DOHH2 (cell line): ENCODE results near the gene ABCB8.

Experiments used
- H3F3A ChIP-seq: fragments of 200-600 bp; sonication (generic), shearing (Covaris generic); 2 replicates; pipeline ENCODE4 v1.6.0; 2016; ENCODE audit warnings: antibody characterized with exemption, mild to moderate bottlenecking; ENCODE audit not compliant: control insufficient read depth, insufficient read depth
- H3K27ac ChIP-seq: fragments of 200-600 bp; sonication (generic); 2 replicates; pipeline ENCODE4 v1.5.1; 2014; ENCODE audit warnings: low read depth, mild to moderate bottlenecking, low read length, moderate library complexity
- H3K27me3 ChIP-seq: fragments of 200-600 bp; sonication (generic); 2 replicates; pipeline ENCODE4 v1.6.1; 2014; ENCODE audit warnings: mild to moderate bottlenecking, low read length, mixed read lengths; ENCODE audit not compliant: control insufficient read depth
- H3K36me3 ChIP-seq: fragments of 200-600 bp; sonication (generic); 2 replicates; pipeline ENCODE4 v1.6.1; 2014; ENCODE audit warnings: mild to moderate bottlenecking, low read length, moderate library complexity, mixed read lengths; ENCODE audit not compliant: control insufficient read depth
- H3K4me1 ChIP-seq: fragments of 200-600 bp; sonication (generic); 2 replicates; pipeline ENCODE4 v1.6.1; 2014; ENCODE audit warnings: mild to moderate bottlenecking, low read length, mixed read lengths; ENCODE audit not compliant: control insufficient read depth
- H3K4me2 ChIP-seq: fragments of 200-600 bp; sonication (generic); 2 replicates; pipeline ENCODE4 v1.6.0; 2014; ENCODE audit warnings: mild to moderate bottlenecking, low read length, moderate library complexity
- H3K4me3 ChIP-seq: fragments of 200-600 bp; sonication (generic); 2 replicates; pipeline ENCODE4 v1.5.1; 2014; ENCODE audit warnings: mild to moderate bottlenecking, low read length, mixed read lengths
- H3K79me2 ChIP-seq: fragments of 200-600 bp; sonication (generic); 2 replicates; pipeline ENCODE4 v1.6.1; 2014; ENCODE audit warnings: mild to moderate bottlenecking, low read length, mixed read lengths; ENCODE audit not compliant: control insufficient read depth
- H3K9me2 ChIP-seq: fragments of 200-600 bp; sonication (generic); replicated peaks from 2 replicates; pipeline ENCODE4 v1.6.1; 2014; ENCODE audit warnings: mild to moderate bottlenecking, low read length, mixed read lengths; ENCODE audit not compliant: control insufficient read depth
- H3K9me3 ChIP-seq: fragments of 200-600 bp; sonication (generic); 2 replicates; pipeline ENCODE4 v1.6.1; 2014; ENCODE audit warnings: antibody characterized with exemption, low read length, mixed read lengths; ENCODE audit not compliant: control insufficient read depth, insufficient read depth
- H4K20me1 ChIP-seq: fragments of 200-600 bp; sonication (generic); 2 replicates; pipeline ENCODE4 v1.6.0; 2014; ENCODE audit warnings: low read depth, mild to moderate bottlenecking, antibody characterized with exemption, low read length, moderate library complexity; ENCODE audit not compliant: control insufficient read depth, insufficient read depth
- EZH2phosphoT487 ChIP-seq: fragments of 200-600 bp; sonication (generic); IDR thresholded peaks from 2 replicates; pipeline ENCODE4 v1.6.1; 2017; ENCODE audit warnings: borderline replicate concordance, mild to moderate bottlenecking, antibody characterized with exemption, low read length, moderate library complexity, mixed read lengths
- TF ChIP-seq, protein P1 (sequence below): fragments of 200-600 bp; sonication (generic); IDR thresholded peaks from one replicate; pipeline ENCODE4 v1.5.1; 2014; ENCODE audit warnings: antibody characterized with exemption, mild to moderate bottlenecking, low read depth, low read length; ENCODE audit not compliant: poor library complexity, severe bottlenecking

The ABCB8 gene

DNA sequence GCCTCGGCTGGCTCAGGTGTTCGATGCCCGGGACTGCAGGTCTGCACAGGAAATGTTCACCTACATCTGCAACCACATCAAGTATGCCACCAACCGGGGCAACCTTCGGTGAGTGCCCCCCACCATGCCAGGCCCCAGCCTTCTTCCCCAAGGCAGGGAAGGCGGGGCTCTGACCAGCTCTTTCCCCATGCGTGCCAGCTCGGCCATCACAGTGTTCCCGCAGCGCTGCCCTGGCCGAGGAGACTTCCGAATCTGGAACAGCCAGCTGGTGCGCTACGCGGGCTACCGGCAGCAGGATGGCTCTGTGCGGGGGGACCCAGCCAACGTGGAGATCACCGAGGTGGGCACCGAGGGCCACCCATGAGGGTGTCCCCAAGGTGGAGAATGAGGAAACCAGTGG is 29.9 kb upstream of the ABCB8 start:
- peaks cover 9% of the 10 kb centered on the region for H3K4me1 ChIP-seq
- peaks cover 5% of the 10 kb centered on the region; the same call in 1 of the 2 replicates for H3K27me3 ChIP-seq
- H3K9me3 ChIP-seq = no peaks in the 10 kb centered on the region
- no peaks in the 10 kb centered on the region for H3K36me3 ChIP-seq
- no peaks in the 10 kb centered on the region for H3K9me2 ChIP-seq
- TF ChIP-seq, protein P1, sequence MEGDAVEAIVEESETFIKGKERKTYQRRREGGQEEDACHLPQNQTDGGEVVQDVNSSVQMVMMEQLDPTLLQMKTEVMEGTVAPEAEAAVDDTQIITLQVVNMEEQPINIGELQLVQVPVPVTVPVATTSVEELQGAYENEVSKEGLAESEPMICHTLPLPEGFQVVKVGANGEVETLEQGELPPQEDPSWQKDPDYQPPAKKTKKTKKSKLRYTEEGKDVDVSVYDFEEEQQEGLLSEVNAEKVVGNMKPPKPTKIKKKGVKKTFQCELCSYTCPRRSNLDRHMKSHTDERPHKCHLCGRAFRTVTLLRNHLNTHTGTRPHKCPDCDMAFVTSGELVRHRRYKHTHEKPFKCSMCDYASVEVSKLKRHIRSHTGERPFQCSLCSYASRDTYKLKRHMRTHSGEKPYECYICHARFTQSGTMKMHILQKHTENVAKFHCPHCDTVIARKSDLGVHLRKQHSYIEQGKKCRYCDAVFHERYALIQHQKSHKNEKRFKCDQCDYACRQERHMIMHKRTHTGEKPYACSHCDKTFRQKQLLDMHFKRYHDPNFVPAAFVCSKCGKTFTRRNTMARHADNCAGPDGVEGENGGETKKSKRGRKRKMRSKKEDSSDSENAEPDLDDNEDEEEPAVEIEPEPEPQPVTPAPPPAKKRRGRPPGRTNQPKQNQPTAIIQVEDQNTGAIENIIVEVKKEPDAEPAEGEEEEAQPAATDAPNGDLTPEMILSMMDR = no peak
- TF ChIP-seq EZH2phosphoT487 = no peak
- H3K4me3 ChIP-seq = no peak overlapping the region
- no peak overlapping the region for H3K4me2 ChIP-seq
- no peaks in the 10 kb centered on the region for H3F3A ChIP-seq
- H4K20me1 ChIP-seq = no peaks in the 10 kb centered on the region; the same call in 1 of the 2 replicates
- H3K79me2 ChIP-seq = no peaks in the 10 kb centered on the region
- H3K27ac ChIP-seq = no peak overlapping the region

DNA sequence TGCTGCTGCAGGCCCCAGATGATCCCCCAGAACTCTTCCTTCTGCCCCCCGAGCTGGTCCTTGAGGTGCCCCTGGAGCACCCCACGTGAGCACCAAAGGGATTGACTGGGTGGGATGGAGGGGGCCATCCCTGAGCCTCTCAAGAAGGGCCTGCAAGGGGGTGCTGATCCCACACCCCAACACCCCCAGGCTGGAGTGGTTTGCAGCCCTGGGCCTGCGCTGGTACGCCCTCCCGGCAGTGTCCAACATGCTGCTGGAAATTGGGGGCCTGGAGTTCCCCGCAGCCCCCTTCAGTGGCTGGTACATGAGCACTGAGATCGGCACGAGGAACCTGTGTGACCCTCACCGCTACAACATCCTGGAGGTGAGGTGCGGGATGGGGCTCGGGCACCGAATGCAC is 29.2 kb upstream of the ABCB8 start:
- Histone ChIP-seq H4K20me1 (no peaks in the 10 kb centered on the region; the same call in 1 of the 2 replicates), H3K9me2 (no peaks in the 10 kb centered on the region), H3K4me1 (peaks cover 9% of the 10 kb centered on the region), H3F3A (no peaks in the 10 kb centered on the region), H3K9me3 (no peaks in the 10 kb centered on the region), H3K4me2 (no peak overlapping the region), H3K79me2 (no peaks in the 10 kb centered on the region), H3K27me3 (peaks cover 5% of the 10 kb centered on the region; the same call in 1 of the 2 replicates), H3K4me3 (no peak overlapping the region), H3K27ac (no peak overlapping the region), H3K36me3 (no peaks in the 10 kb centered on the region)
- TF ChIP-seq, protein P1 = no peak
- no peak for TF ChIP-seq EZH2phosphoT487

DNA sequence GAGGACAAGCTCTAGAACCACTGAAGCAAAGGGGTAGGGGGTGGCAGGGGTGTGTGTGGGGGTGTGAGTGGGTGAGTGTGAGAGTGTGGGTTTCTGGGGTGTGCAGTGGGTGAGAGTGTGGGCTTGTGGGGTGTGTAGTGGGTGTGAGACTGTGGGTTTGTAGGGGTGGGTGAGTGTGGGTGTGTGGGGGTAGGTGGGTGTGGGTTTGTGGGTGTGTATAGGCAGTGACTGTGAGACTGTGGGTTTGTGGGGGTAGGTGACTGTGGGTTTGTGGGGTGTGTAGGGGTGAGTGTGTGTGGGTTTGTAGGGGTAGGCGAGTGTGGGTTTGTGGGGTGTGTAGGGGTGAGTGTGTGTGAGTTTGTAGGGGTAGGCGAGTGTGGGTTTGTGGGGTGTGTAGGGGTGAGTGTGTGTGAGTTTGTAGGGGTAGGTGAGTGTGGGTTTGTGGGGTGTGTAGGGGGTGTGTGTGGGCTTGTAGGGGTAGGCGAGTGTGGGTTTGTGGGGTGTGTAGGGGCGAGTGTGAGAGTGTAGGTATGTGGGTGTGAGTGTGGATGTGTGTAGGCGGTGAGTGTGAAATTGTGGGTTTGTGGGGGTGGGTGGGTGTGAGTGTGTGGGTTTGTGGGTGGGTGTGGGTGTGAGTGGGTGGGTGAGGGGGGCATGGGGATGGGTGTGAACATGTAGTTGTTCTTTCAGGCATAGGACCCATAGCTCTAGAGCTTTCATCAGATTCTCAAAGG is 28.6 kb upstream of the ABCB8 start:
- peaks cover 6% of the 10 kb centered on the region; the same call in 1 of the 2 replicates for H3K4me1 ChIP-seq
- no peak overlapping the region for H3K4me2 ChIP-seq
- no peak overlapping the region for H3K4me3 ChIP-seq
- H3K27ac ChIP-seq = no peak overlapping the region
- no peak for TF ChIP-seq EZH2phosphoT487
- TF ChIP-seq, protein P1 = no peak
- peaks cover 5% of the 10 kb centered on the region; the same call in 1 of the 2 replicates for H3K27me3 ChIP-seq
- H4K20me1 ChIP-seq = no peaks in the 10 kb centered on the region; the same call in 1 of the 2 replicates
- H3F3A ChIP-seq = no peaks in the 10 kb centered on the region
- H3K9me2 ChIP-seq = no peaks in the 10 kb centered on the region
- H3K36me3 ChIP-seq = no peaks in the 10 kb centered on the region
- no peaks in the 10 kb centered on the region for H3K79me2 ChIP-seq
- H3K9me3 ChIP-seq = no peaks in the 10 kb centered on the region
